ENCODE measurements around the gene SNED1.

- TF ChIP-seq CTCF (IDR thresholded peaks at IDR 0.05) (no peak), POLR2A (IDR thresholded peaks at IDR 0.05) (no peak)
These were observed 5.7 kb upstream of the SNED1 start for GRCh38 chr2:240992572-240993291.

Measured in lower leg skin (tissue), 3 donors.